Measurements from ENCODE around the gene BCHE.

Gene BCHE

DNA sequence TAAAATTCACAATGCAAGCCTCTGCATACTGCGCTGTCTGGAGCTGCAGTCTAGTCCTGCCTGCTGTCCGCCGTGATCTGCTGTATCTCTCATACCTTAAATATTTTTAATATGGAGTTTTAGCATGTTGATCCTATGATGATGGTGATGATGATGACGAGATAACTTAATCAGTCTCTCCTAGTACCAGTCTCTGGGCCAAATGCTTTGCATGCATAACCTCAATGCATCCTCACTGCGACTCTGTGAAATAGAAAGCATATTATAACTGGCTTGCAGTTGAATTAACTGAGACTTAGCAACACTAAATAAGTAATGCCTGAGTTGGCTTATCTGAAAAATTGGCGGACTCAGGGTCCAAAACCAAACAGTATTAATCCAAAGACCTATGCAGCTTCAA is 38.4 kb upstream of the BCHE start:
- intact Hi-C loops (cut with DNase I; ENCODE audit: low total_unique reads): no loop called here
- H3K27ac ChIP-seq: no peak overlapping the region
- TF ChIP-seq CTCF (IDR thresholded peaks at IDR 0.05): no peak
- no peak overlapping the region for H3K4me3 ChIP-seq
- H3K36me3 ChIP-seq: no peaks in the 10 kb centered on the region
- no peak for DNase-seq
- H3K27me3 ChIP-seq: no peaks in the 10 kb centered on the region
- no peaks in the 10 kb centered on the region for H3K4me1 ChIP-seq
- no peaks in the 10 kb centered on the region for H3K9me3 ChIP-seq

GRCh38 chr3:165874663-165875489 is 37.7 kb upstream of the BCHE start:
- DNase-seq: no peak
- H3K27ac ChIP-seq: no peak overlapping the region
- H3K4me1 ChIP-seq: no peaks in the 10 kb centered on the region
- H3K36me3 ChIP-seq: no peaks in the 10 kb centered on the region
- intact Hi-C loops (cut with DNase I; ENCODE audit: low total_unique reads): no loop called here
- no peak overlapping the region for H3K4me3 ChIP-seq
- H3K9me3 ChIP-seq: no peaks in the 10 kb centered on the region
- H3K27me3 ChIP-seq: no peaks in the 10 kb centered on the region
- no peak for TF ChIP-seq CTCF (IDR thresholded peaks at IDR 0.05)

DNA sequence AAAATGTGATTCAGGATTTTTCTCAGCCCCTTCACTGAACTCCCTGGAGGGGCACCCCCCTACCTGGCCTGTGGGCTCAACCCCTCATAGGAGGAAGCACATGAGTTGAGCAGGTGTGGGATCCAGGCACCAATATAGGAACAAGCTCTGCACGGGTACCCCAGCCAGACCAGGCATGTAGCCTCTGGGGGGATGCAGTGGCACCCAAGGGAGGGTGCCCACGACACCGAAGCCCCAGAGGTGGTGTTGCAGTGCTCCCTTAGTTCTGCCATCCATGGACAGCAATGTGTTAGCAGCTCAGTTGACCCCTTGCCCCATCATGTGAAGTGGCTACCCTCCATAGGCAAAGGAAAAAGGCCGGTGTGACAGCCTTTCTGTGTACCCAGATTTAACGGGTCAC is 30.9 kb upstream of the BCHE start:
- TF ChIP-seq CTCF (IDR thresholded peaks at IDR 0.05): no peak
- Histone ChIP-seq H3K27me3 (no peaks in the 10 kb centered on the region), H3K27ac (no peak overlapping the region), H3K4me1 (no peaks in the 10 kb centered on the region), H3K36me3 (no peaks in the 10 kb centered on the region), H3K4me3 (no peak overlapping the region), H3K9me3 (no peaks in the 10 kb centered on the region)
- no peak for DNase-seq
- intact Hi-C loops (cut with DNase I; ENCODE audit: low total_unique reads): no loop called here

DNA sequence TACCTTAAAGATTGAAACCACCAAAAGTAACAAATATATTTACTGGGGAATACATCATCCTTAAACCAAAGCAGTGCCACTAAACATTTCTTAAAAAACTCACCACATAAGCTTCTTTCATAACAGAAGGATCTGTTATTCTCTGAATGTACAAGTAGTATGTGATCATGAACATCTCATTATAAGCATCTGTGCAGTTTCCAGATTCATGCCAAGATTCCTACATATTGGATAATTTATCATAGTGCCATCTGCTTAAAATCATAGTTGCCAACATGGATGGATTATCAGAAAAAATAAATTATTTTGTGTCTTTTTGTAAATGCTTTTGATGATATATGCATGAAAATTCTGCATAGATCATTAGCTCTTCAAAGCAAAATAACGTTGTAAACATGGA is 21.8 kb upstream of the BCHE start:
- H3K27ac ChIP-seq: no peak overlapping the region
- no peaks in the 10 kb centered on the region for H3K36me3 ChIP-seq
- no peak for DNase-seq
- no peak for TF ChIP-seq CTCF (IDR thresholded peaks at IDR 0.05)
- intact Hi-C loops (cut with DNase I; ENCODE audit: low total_unique reads): no loop called here
- H3K4me3 ChIP-seq: no peak overlapping the region
- H3K27me3 ChIP-seq: no peaks in the 10 kb centered on the region
- no peaks in the 10 kb centered on the region for H3K4me1 ChIP-seq
- H3K9me3 ChIP-seq: no peaks in the 10 kb centered on the region

DNA sequence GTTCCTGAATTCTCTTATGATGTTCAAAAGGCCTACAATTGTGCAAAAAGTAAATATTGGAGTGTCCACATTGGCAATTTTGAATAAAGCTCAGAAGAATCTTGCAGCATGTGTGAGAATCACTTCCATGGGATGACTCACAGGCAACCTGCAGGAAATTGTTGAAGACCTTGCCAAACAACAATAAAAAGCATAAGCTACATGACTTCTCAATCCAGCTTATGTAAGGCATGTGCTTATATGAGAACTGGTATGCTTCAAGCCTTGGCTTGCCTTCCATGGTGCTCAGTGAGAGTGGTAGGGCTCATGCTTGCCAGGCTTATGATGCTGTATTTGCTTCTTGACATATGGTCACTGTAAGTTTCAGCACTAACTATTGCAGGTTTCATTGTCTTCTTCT is 18.4 kb upstream of the BCHE start:
- DNase-seq: no peak
- no peak for TF ChIP-seq CTCF (IDR thresholded peaks at IDR 0.05)
- intact Hi-C loops (cut with DNase I; ENCODE audit: low total_unique reads): no loop called here

More for the DNA sequence above, 18.4 kb upstream of the BCHE start:
- Histone ChIP-seq H3K9me3 (no peaks in the 10 kb centered on the region), H3K4me3 (no peak overlapping the region), H3K27ac (no peak overlapping the region), H3K4me1 (no peaks in the 10 kb centered on the region), H3K36me3 (no peaks in the 10 kb centered on the region), H3K27me3 (no peaks in the 10 kb centered on the region)
